H1 (cell line): ENCODE data around the gene SOHLH1. TPM values are rescaled to one million over a fixed set of nuclear protein-coding genes. Genes with fewer than 3 reads are reported as not detected.

ENCODE experiments used
- EZH2 ChIP-seq: fragments of 200-600 bp; sonication (generic); IDR thresholded peaks from 2 replicates; pipeline ENCODE4 v1.7.1; 2012; ENCODE audit warnings: low read depth, mild to moderate bottlenecking, moderate library complexity, low read length, inconsistent platforms; ENCODE audit not compliant: severe bottlenecking
- MAFK ChIP-seq: IDR thresholded peaks from 2 replicates; pipeline ENCODE4 v1.6.1; 2012; ENCODE audit warnings: low read depth, mild to moderate bottlenecking, improper control_type of control experiment, low read length
- TAF1 ChIP-seq: IDR thresholded peaks from 2 replicates; pipeline ENCODE4 v1.6.1; 2011; ENCODE audit warnings: mild to moderate bottlenecking, low read depth, low read length
- polyA plus RNA-seq, 7 experiments: library from polyadenylated mRNA; depleted of rRNA in 3 of 7; stranded (reverse) in 5 of 7; unstranded in 2 of 7; fragments of >200 nt in 5 of 7; fragments of 200-250 nt in 2 of 7; gene quantifications; 1 replicate in 5 of 7; 2 replicates in 1 of 7; 4 replicates in 1 of 7; pipeline versions ENCODE4 v1.2.1 to v1.2.3, GENCODE V29; 2011 to 2013; ENCODE audit warnings: missing spikeins in 2 of 7, mixed read lengths in 2 of 7
- total RNA-seq: library from RNA; stranded (reverse); fragmentation: NEBNext Ultra II Directional; extraction: Animal tissue kit (Norgen Biotek cat#: 25700); gene quantifications from 2 replicates; pipeline ENCODE4 v1.2.1, GENCODE V29; 2021

SOHLH1 gene
- total and polyA plus RNA-seq, 2 of the 8 experiments (the other 6 are each of a cell fraction or from before 2014, with no cell fraction given): 0.11 TPM; not detected in 1

DNA sequence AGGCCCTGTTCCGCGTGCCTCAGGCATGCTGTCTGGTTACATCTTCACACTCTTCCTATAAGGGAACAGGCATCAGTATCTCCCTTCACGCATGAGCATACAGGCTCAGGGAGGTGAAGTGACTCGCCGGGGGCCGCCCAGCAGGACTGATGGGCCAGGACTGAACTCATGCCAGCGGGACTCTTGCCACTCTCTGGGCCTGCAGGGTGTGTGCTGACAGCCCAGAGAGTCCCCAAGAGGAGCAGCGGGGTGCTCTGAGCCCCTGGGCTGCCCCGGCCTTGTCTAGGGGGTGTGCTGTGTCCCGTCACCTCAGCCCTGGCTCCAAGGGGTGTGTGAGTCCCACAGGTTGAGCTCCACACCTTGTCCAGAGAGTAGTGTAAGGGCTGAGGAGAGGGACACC lies 12.6 kb upstream of the SOHLH1 start (continued):
- TF ChIP-seq MAFK (no peak), EZH2 (no peak), TAF1 (no peak)
